Neural cell (in vitro differentiated cells): ENCODE data around the gene ADRB2.

Experiments
- CTCF ChIP-seq: fragments of 450-650 bp; IDR thresholded peaks from 2 replicates; pipeline ENCODE4 v1.5.1; 2014; ENCODE audit warnings: antibody characterized with exemption, mild to moderate bottlenecking, moderate library complexity; ENCODE audit not compliant: poor library complexity, severe bottlenecking
- EP300 ChIP-seq: fragments of 450-650 bp; conservative IDR thresholded peaks from 2 replicates; pipeline ENCODE4 v1.6.1; 2014; ENCODE audit warnings: antibody characterized with exemption, mild to moderate bottlenecking, moderate library complexity; ENCODE audit not compliant: poor library complexity, severe bottlenecking
- EZH2 ChIP-seq: fragments of 200-600, 300-800 bp; shearing (Covaris generic), sonication (generic); IDR thresholded peaks from 2 replicates; pipeline ENCODE4 v1.6.1; 2014; ENCODE audit warnings: antibody characterized with exemption, low read length, borderline replicate concordance, mild to moderate bottlenecking; ENCODE audit not compliant: insufficient read depth, poor library complexity, severe bottlenecking
- MXI1 ChIP-seq: fragments of 450-650 bp; conservative IDR thresholded peaks from 2 replicates; pipeline ENCODE4 v1.6.1; 2014; ENCODE audit warnings: antibody characterized with exemption, mild to moderate bottlenecking; ENCODE audit not compliant: poor library complexity, severe bottlenecking
- POLR2AphosphoS5 ChIP-seq: IDR thresholded peaks from 2 replicates; pipeline ENCODE4 v1.6.1; 2012
- RAD21 ChIP-seq: fragments of 450-650 bp; conservative IDR thresholded peaks from 2 replicates; pipeline ENCODE4 v1.6.1; 2014; ENCODE audit warnings: antibody characterized with exemption, mild to moderate bottlenecking, moderate library complexity
- REST ChIP-seq: IDR thresholded peaks from 2 replicates; pipeline ENCODE4 v1.6.1; 2012; ENCODE audit warnings: borderline replicate concordance
- SMC3 ChIP-seq: fragments of 450-650 bp; conservative IDR thresholded peaks from 2 replicates; pipeline ENCODE4 v1.6.1; 2014; ENCODE audit warnings: antibody characterized with exemption, mild to moderate bottlenecking, moderate library complexity; ENCODE audit not compliant: poor library complexity
- TAF1 ChIP-seq: IDR thresholded peaks from 2 replicates; pipeline ENCODE4 v1.6.1; 2012; ENCODE audit warnings: low read depth

- TF ChIP-seq EZH2, result no peak
- no peak for TF ChIP-seq CTCF
- no peak for TF ChIP-seq RAD21
- TF ChIP-seq POLR2AphosphoS5, result no peak
- TF ChIP-seq EP300, result no peak
- TF ChIP-seq MXI1, result no peak
- no peak for TF ChIP-seq TAF1
- TF ChIP-seq SMC3, result no peak
- TF ChIP-seq REST, result no peak
These were observed 3.8 kb downstream of the ADRB2 start for GRCh38 chr5:148830211-148830610.
